Endodermal cell (in vitro differentiated cells): ENCODE measurements around the gene KIAA1328. TPM values are rescaled to one million over a fixed set of nuclear protein-coding genes. Genes with fewer than 3 reads are reported as not detected.

Experiments used
- DNase-seq: peaks from one replicate; pipeline ENCODE4 v3.0.0-alpha.2; 2017
- H3K27ac ChIP-seq: 2 replicates; pipeline ENCODE4 v1.5.1; 2013; ENCODE audit warnings: mild to moderate bottlenecking, low read depth, low read length, moderate library complexity
- H3K27me3 ChIP-seq: 2 replicates; pipeline ENCODE4 v1.6.1; 2013; ENCODE audit warnings: mild to moderate bottlenecking, low read length, moderate library complexity; ENCODE audit not compliant: insufficient read depth, control insufficient read depth, poor library complexity, severe bottlenecking
- H3K36me3 ChIP-seq: 2 replicates; pipeline ENCODE4 v1.7.0; 2013; ENCODE audit warnings: mild to moderate bottlenecking, low read length, moderate library complexity; ENCODE audit not compliant: control insufficient read depth, insufficient read depth
- H3K4me1 ChIP-seq: one replicate; pipeline ENCODE4 v1.7.0; 2013; ENCODE audit warnings: low read length; ENCODE audit not compliant: control insufficient read depth, insufficient read depth
- H3K4me3 ChIP-seq: 2 replicates; pipeline ENCODE4 v1.5.1; 2013; ENCODE audit warnings: mild to moderate bottlenecking, low read length, moderate library complexity
- H3K9ac ChIP-seq: 2 replicates; pipeline ENCODE4 v1.6.1; 2013; ENCODE audit warnings: mild to moderate bottlenecking, low read length, moderate library complexity; ENCODE audit not compliant: poor library complexity, severe bottlenecking; ENCODE audit errors: extremely low read depth
- H3K9me3 ChIP-seq: 2 replicates; pipeline ENCODE4 v1.6.1; 2013; ENCODE audit warnings: mild to moderate bottlenecking, low read length, moderate library complexity; ENCODE audit not compliant: control insufficient read depth
- H3K27ac Mint-ChIP-seq: 2 replicates; pipeline ENCODE4 v1.8.0; 2020; ENCODE audit warnings: mixed read lengths
- H3K27me3 Mint-ChIP-seq: 2 replicates; pipeline ENCODE4 v1.8.0; 2021; ENCODE audit warnings: mild to moderate bottlenecking, mixed read lengths; ENCODE audit not compliant: insufficient read depth
- H3K36me3 Mint-ChIP-seq: 2 replicates; pipeline ENCODE4 v1.8.0; 2020; ENCODE audit warnings: low read depth, mixed read lengths
- H3K4me1 Mint-ChIP-seq: 2 replicates; pipeline ENCODE4 v1.8.0; 2020; ENCODE audit warnings: mixed read lengths
- H3K4me3 Mint-ChIP-seq: 2 replicates; pipeline ENCODE4 v1.8.0; 2020; ENCODE audit warnings: mild to moderate bottlenecking, moderate library complexity, mixed read lengths
- H3K9me3 Mint-ChIP-seq: 2 replicates; pipeline ENCODE4 v1.8.0; 2020; ENCODE audit warnings: mild to moderate bottlenecking, mixed read lengths
- CTCF ChIP-seq: fragments of 200-600 bp; sonication (generic); conservative IDR thresholded peaks from 2 replicates; pipeline ENCODE4 v1.5.0; 2021; ENCODE audit warnings: antibody characterized with exemption, mild to moderate bottlenecking
- WGBS, 2 experiments: methylation state at CpG; one replicate each; pipeline versions ENCODE4 v1.1.5 to v1.1.7; 2013; ENCODE audit warnings: missing lambda C conversion rate in 2 of 2, mixed read lengths in 1 of 2; ENCODE audit not compliant: insufficient coverage in 1 of 2, insufficient read length in 1 of 2; 5-methylcytosine and 5-hydroxymethylcytosine counted together
- total RNA-seq, 2 donors: library from RNA; stranded (reverse); fragmentation: NEBNext Ultra II Directional in 1 of 2; extraction: Animal tissue kit (Norgen Biotek cat#: 25700) in 1 of 2; gene quantifications; 2 replicates in 1 of 2; 3 replicates in 1 of 2; pipeline ENCODE4 v1.2.1, GENCODE V29; 2021

The KIAA1328 gene
- total RNA-seq, 2 donors from 2014 or later: 7.6 to 8.4 TPM

- Histone ChIP-seq H3K9me3 (no peaks in the 10 kb centered on the region), H3K4me3 (no peak overlapping the region), H3K9ac (no peak overlapping the region), H3K4me1 (no peaks in the 10 kb centered on the region), H3K27ac (no peak overlapping the region), H3K36me3 (no peaks in the 10 kb centered on the region), H3K27me3 (no peaks in the 10 kb centered on the region)
- Mint-ChIP-seq H3K36me3 (no peaks in the 10 kb centered on the region), H3K4me1 (no peaks in the 10 kb centered on the region), H3K27ac (no peak overlapping the region), H3K9me3 (no peaks in the 10 kb centered on the region), H3K4me3 (no peak overlapping the region), H3K27me3 (no peaks in the 10 kb centered on the region)
- DNase-seq: no peak
- WGBS, 2 experiments: 82 to 100% methylated on average over 1 to 3 of the region's 3 CpGs
- TF ChIP-seq CTCF: no peak
These were observed 89.0 kb downstream of the KIAA1328 start for GRCh38 chr18:36917907-36918306.

- DNase-seq: no peak
- no peak overlapping the region for H3K4me3 ChIP-seq
- H3K36me3 ChIP-seq: no peaks in the 10 kb centered on the region
- H3K9me3 Mint-ChIP-seq: no peaks in the 10 kb centered on the region
- H3K27me3 Mint-ChIP-seq: no peaks in the 10 kb centered on the region
- H3K4me1 ChIP-seq: no peaks in the 10 kb centered on the region
- H3K27ac ChIP-seq: no peak overlapping the region
- no peaks in the 10 kb centered on the region for H3K36me3 Mint-ChIP-seq
- 80 to 94% methylated on average over 1 to 2 of the region's 2 CpGs for WGBS, 2 experiments
- H3K9me3 ChIP-seq: no peaks in the 10 kb centered on the region
- no peak overlapping the region for H3K9ac ChIP-seq
- H3K4me1 Mint-ChIP-seq: no peaks in the 10 kb centered on the region
- TF ChIP-seq CTCF: no peak
- no peak overlapping the region for H3K4me3 Mint-ChIP-seq
- no peaks in the 10 kb centered on the region for H3K27me3 ChIP-seq
- no peak overlapping the region for H3K27ac Mint-ChIP-seq
These were observed 100.7 kb downstream of the KIAA1328 start for GRCh38 chr18:36929601-36930000.

- Mint-ChIP-seq H3K27me3 (no peaks in the 10 kb centered on the region), H3K36me3 (no peaks in the 10 kb centered on the region), H3K4me1 (no peaks in the 10 kb centered on the region), H3K4me3 (no peak overlapping the region), H3K27ac (no peak overlapping the region), H3K9me3 (no peaks in the 10 kb centered on the region)
- TF ChIP-seq CTCF: no peak
- Histone ChIP-seq H3K27me3 (no peaks in the 10 kb centered on the region), H3K4me1 (no peaks in the 10 kb centered on the region), H3K27ac (no peak overlapping the region), H3K36me3 (no peaks in the 10 kb centered on the region), H3K9ac (no peak overlapping the region), H3K4me3 (no peak overlapping the region), H3K9me3 (no peaks in the 10 kb centered on the region)
- DNase-seq: no peak
- 87 to 93% methylated on average over 3 to 4 of the region's 4 CpGs for WGBS, 2 experiments
These were observed 102.2 kb downstream of the KIAA1328 start for GRCh38 chr18:36931106-36931505.
